Ecto neural progenitor cell (in vitro differentiated cells): ENCODE measurements around the gene SLX9.

Experiments used
- DNase-seq: peaks from one replicate; pipeline ENCODE4 v3.0.0-alpha.2; 2018; ENCODE audit warnings: low spot score

The SLX9 gene

GRCh38 chr21:44939532-44940115, at the start of gene SLX9:
Gene SLX9, plus strand, starts transcription at chr21:44940029. Its CDS starts 29 bp downstream, at chr21:44940058.
- peak; percentile 90 for DNase-seq

- DNase-seq: no peak
These were observed 49.4 kb upstream of the SLX9 start for GRCh38 chr21:44890338-44890931.

- no peak for DNase-seq
These were observed 48.8 kb upstream of the SLX9 start for GRCh38 chr21:44890961-44891541.

GRCh38 chr21:44891631-44892031, 48.2 kb upstream of the SLX9 start:
- no peak for DNase-seq

- no peak for DNase-seq
These were observed 47.7 kb upstream of the SLX9 start for GRCh38 chr21:44892095-44892494.

- DNase-seq: peak; percentile 78
These were observed 47.1 kb upstream of the SLX9 start for GRCh38 chr21:44892536-44893277.

- no peak for DNase-seq
These were observed 46.6 kb upstream of the SLX9 start for GRCh38 chr21:44893278-44893556.

- DNase-seq: no peak
These were observed 45.7 kb upstream of the SLX9 start for GRCh38 chr21:44893948-44894656.

- no peak for DNase-seq
These were observed 45.0 kb upstream of the SLX9 start for GRCh38 chr21:44894687-44895302.

GRCh38 chr21:44895859-44896258, 44.0 kb upstream of the SLX9 start:
- no peak for DNase-seq

- DNase-seq: no peak
These were observed 43.1 kb upstream of the SLX9 start for GRCh38 chr21:44896561-44897286.

- DNase-seq: peak; percentile 70
These were observed 42.4 kb upstream of the SLX9 start for GRCh38 chr21:44897326-44898010.

- DNase-seq: no peak
These were observed 41.8 kb upstream of the SLX9 start for GRCh38 chr21:44898011-44898488.

- no peak for DNase-seq
These were observed 40.7 kb upstream of the SLX9 start for GRCh38 chr21:44898851-44899767.

GRCh38 chr21:44899768-44900558, 39.9 kb upstream of the SLX9 start:
- no peak for DNase-seq

- DNase-seq: no peak
These were observed 39.1 kb upstream of the SLX9 start for GRCh38 chr21:44900559-44901251.

GRCh38 chr21:44901391-44902074, 38.3 kb upstream of the SLX9 start:
- DNase-seq: no peak
